OCI-LY7 (cell line): Measurements from ENCODE around the gene ELF2.

Experiments
- EZH2phosphoT487 ChIP-seq: fragments of 200-600 bp; sonication (generic); IDR thresholded peaks from 2 replicates; pipeline ENCODE4 v1.6.1; 2018; ENCODE audit warnings: low read depth, borderline replicate concordance, mild to moderate bottlenecking, mixed run types, antibody characterized with exemption, low read length, moderate library complexity, mixed read lengths
- TF ChIP-seq, protein P1 (sequence below): fragments of 200-600 bp; sonication (generic); conservative IDR thresholded peaks from 2 replicates; pipeline ENCODE4 v1.5.1; 2014; ENCODE audit warnings: mild to moderate bottlenecking, antibody characterized with exemption, low read length, moderate library complexity, mixed read lengths

DNA sequence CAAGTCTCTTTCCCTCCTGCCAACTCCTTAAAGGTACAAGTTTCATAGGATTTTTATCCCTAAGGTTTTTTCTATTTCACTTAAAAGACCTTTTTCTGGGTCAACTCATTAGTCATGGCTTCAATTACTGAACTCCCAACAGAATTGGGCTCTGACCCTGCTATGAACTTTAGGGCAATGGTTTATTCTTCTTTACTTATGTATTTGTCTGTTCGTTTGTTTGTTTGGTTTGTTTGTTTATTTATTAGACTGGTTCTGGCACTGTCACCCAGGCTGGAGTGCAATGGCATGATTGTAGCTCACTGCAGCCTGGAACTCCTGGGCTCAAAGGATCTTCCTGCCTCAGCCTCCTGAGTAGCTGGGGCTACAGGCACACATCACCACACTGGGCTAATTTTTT, 167.3 kb downstream of the ELF2 start:
- TF ChIP-seq, protein P1, sequence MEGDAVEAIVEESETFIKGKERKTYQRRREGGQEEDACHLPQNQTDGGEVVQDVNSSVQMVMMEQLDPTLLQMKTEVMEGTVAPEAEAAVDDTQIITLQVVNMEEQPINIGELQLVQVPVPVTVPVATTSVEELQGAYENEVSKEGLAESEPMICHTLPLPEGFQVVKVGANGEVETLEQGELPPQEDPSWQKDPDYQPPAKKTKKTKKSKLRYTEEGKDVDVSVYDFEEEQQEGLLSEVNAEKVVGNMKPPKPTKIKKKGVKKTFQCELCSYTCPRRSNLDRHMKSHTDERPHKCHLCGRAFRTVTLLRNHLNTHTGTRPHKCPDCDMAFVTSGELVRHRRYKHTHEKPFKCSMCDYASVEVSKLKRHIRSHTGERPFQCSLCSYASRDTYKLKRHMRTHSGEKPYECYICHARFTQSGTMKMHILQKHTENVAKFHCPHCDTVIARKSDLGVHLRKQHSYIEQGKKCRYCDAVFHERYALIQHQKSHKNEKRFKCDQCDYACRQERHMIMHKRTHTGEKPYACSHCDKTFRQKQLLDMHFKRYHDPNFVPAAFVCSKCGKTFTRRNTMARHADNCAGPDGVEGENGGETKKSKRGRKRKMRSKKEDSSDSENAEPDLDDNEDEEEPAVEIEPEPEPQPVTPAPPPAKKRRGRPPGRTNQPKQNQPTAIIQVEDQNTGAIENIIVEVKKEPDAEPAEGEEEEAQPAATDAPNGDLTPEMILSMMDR: no peak
- no peak for TF ChIP-seq EZH2phosphoT487
